Measurements from ENCODE around the gene BRAF.
A peak's percentile ranks its signal among the peaks of the same experiment; 100 is the strongest.
"Not testable (repeated sequence)": the region's sequence is repeated elsewhere in the genome, so short reads cannot be mapped to it uniquely, and the experiment has no call there.

Gene BRAF

GRCh38 chr7:140697447-140698143 is 227.1 kb downstream of the BRAF start:
- DNase-seq = no peak

GRCh38 chr7:140696680-140697446 is 227.9 kb downstream of the BRAF start, which contains the start of gene NDUFB2:
Gene NDUFB2 (plus strand): TSS chr7:140696708. CDS start chr7:140696745, 37 bp downstream.
- DNase-seq = peak; percentile 94

- peak; percentile 97 for DNase-seq
Measured at GRCh38 chr7:140696024-140696679, 228.6 kb downstream of the BRAF start.

DNA sequence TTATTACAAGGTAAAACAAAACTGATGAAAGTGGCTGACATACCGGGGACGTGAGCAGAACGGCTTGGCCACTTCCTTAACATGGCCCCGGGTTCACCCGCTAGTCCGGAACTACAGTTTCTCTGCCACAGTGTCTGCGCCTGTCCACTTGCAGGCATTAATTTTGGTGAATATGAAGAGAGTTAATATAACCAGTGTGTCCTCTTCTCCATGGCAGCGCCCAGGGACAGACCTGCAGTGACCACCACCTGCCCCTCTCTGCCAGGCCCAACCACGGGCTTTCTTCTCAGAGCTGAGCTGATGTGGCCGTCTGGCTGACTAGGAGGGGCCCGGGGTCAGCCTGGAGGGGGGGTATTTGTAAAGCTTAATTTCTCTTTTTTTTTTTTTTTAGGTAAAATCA is 229.3 kb downstream of the BRAF start:
- DNase-seq = no peak

- no peak for DNase-seq
Measured at GRCh38 chr7:140694592-140694991, 230.1 kb downstream of the BRAF start.

- DNase-seq = not testable (repeated sequence)
Measured at GRCh38 chr7:140693849-140694248, 230.9 kb downstream of the BRAF start.

GRCh38 chr7:140691376-140692045 is 233.2 kb downstream of the BRAF start:
- DNase-seq = no peak

DNA sequence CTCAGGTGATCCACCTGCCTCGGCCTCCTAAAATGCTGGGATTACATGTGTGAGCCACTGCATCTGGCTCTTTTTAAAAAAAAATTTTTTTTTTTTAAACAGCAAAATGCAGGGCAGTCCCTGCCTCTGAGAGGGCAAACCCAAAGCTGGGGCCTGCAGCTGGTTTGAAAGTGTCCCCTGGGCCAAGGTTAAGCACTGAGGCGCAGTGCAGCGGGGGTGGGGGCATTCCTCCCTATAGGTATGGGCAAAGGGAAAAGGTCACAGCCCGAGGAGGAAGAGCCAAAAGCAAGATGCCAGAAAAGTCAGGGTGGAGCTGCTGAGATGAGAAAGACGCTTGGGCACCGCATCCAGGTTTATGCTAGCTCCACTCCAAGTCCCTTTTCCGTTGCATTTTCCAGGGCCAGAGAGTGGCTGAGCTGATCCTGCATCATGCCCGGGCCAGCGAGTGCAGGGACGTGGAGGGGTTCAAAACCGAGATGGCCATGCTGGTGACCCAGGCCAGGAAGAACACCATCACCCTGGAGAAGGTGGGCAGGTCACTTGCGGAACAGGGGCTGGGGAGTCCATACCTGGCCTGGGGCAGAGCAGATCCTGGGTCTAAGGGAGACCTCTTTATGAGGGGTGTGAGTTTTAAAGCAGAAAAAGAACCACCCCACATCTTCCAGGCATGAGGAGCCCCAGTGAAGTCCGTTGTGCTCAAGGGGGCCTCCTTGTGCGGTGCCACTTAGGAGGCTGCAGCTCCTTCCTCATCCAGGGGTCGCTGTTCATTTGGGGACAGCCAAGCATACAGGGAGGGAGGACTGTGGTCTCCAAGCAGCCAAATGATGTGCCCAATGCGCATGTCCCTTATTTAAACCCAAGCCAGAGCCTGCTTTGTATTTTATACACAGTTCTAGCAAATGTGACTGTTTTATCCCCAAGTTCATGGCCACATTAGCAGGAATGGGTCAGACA is 235.3 kb downstream of the BRAF start:
- DNase-seq = no peak

GRCh38 chr7:140688341-140688740 is 236.4 kb downstream of the BRAF start:
- no peak for DNase-seq

- no peak for DNase-seq
Measured at GRCh38 chr7:140686921-140687320, 237.8 kb downstream of the BRAF start.

- no peak for DNase-seq
Measured at GRCh38 chr7:140685407-140686087, 239.2 kb downstream of the BRAF start.

GRCh38 chr7:140684066-140684950 is 240.4 kb downstream of the BRAF start:
- DNase-seq = no peak

DNA sequence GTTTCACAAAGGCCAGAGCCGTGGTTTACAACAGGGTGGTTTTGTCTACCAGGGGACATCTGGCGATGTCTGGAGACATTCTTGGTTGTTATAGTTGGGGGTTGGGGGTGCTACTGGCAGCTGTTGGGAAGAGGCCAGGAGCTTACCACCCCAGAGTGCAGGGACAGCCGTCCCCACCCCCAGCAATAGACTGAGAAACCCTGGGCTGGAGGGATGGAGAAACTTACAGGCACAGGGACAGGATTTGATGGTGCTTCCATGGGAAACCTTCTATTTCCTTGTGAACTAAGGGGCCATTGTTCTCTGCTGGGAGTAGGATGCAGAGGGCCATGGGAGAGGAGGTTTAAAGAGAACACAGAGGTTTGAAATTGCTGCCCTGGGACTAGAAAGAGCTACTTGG is 241.1 kb downstream of the BRAF start:
- DNase-seq = no peak

- DNase-seq = no peak
Measured at GRCh38 chr7:140681766-140682165, 243.0 kb downstream of the BRAF start.

GRCh38 chr7:140680886-140681285 is 243.8 kb downstream of the BRAF start:
- no peak for DNase-seq

- DNase-seq = no peak
Measured at GRCh38 chr7:140679186-140679585, 245.5 kb downstream of the BRAF start.

DNA sequence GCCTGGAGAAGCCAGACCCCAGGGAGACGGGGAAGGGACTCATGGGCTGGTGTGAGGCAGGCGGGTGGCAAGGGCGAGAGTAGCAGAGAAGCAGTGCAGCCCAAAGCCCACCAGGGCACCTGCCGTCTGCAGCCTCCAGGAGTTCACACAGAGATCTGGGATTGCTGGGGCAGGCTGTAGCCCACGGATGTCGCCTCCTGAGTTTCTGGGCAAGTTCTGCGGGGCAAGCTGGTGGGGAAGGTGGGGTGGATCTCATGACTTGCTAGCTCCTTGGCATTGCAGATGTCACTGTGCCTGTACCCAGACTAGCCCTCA is 246.0 kb downstream of the BRAF start:
- DNase-seq = no peak

GRCh38 chr7:140678081-140678815 is 246.5 kb downstream of the BRAF start:
- no peak for DNase-seq

GRCh38 chr7:140677496-140677895 is 247.2 kb downstream of the BRAF start:
- no peak for DNase-seq

GRCh38 chr7:140676956-140677355 is 247.8 kb downstream of the BRAF start:
- not testable (repeated sequence) for DNase-seq
